HG02981 (cell line): Measurements from ENCODE around the gene RCAN2.

Experiments
- ATAC-seq: cut with Tn5 transposase; IDR thresholded peaks from one replicate; pipeline ENCODE4 v1.9.1; 2021; ENCODE audit warnings: mild to moderate bottlenecking, moderate library complexity; ENCODE audit not compliant: unreplicated experiment

Gene RCAN2

GRCh38 chr6:46491201-46491627 is at the start of gene RCAN2:
Gene RCAN2, minus strand, starts transcription at chr6:46491449.
- peak; percentile 79 for ATAC-seq

DNA sequence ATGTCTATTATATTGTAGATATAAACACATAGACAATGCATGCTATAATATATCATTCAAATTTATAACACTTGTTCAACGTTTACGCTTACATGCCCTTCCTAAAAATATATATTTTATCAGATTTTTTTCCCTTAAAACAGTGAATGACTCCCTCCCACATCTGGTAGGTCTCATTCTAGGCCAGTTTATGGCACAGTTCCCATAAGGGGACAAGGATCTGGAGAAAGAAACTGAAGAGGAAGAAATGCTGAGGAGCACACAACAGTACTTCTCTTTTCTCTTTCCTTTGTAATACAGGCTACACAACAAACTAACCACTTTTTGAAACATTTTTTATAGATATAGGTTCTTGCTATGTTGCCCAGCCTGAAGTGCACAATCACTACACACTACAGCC is 48.6 kb upstream of the RCAN2 start:
- no peak for ATAC-seq

DNA sequence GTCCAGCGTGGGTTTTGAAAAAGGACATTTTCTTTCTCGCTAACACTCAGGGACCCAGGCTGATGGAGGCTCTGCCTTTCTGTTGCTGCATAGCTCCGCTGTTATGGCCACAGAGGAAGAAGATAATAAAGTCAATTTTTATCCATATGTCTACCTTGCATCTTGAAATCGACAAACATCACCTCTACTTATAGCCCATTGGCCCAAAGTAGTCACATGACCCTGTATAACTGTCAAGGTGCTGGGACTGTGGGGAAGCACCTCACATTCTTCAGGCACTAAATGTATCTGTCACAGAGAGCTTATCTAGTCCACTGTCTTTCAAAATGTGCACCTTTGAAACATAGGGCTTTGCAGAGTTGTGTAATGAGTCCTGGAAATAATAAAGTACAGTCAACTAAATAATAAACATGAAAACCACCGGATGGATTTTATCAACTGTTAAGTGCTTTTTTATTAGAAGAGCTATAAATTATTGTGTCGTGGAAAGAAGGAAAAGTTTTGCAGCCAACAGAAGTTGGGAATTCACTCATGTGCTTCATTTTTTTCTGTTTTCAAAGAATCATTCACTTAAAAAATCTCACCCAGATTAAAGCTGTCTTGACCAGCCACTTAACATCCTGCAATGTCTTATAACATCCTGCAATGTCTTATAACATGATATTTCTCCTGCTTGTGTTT is 47.7 kb upstream of the RCAN2 start:
- ATAC-seq, result no peak

DNA sequence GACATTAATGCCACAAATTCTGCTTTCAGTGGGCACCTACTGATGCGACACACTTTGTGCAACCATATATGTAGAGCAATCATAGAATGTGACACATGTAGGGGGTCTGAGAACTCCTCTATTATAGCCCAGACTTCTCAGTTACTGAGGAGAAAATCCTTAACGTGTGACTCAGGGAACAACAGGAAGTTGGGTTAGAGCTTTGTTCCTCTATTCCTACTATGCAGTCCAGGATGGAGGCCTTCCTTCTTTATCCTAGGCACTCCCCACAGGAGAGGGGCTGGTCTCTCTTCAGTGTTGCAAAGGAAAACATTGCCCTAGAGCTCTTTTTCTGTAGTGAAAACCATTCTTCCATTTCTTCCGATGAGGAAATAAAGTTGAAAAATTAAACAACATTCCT is 39.6 kb upstream of the RCAN2 start:
- no peak for ATAC-seq

- no peak for ATAC-seq
Observed at GRCh38 chr6:46528961-46529750, 37.9 kb upstream of the RCAN2 start.

GRCh38 chr6:46526607-46527006 is 35.4 kb upstream of the RCAN2 start:
- no peak for ATAC-seq

- ATAC-seq, result no peak
Observed at GRCh38 chr6:46525583-46525982, 34.3 kb upstream of the RCAN2 start.

DNA sequence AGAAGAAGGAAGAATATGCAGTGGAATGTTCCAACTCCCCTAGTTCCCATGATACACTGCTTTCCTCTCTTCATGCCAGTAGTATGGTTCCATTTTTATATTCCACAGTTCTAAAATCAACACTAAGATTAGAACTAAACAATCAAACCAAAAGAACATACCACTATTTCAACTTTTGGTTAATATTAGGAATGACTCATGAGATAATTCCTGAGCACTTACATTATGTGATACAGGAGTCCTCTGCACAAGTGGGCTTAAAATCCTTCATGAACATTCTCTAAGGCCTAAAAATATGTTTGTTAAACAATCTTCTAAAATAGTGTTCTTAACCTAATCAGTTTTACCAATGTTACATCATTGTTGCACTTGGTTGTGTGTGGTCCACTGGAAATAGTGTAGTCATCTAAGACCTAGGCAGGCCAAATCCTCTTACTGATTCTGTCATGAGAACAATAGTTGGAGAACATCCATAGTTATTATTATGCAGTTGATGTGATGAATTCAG is 30.3 kb upstream of the RCAN2 start:
- no peak for ATAC-seq

DNA sequence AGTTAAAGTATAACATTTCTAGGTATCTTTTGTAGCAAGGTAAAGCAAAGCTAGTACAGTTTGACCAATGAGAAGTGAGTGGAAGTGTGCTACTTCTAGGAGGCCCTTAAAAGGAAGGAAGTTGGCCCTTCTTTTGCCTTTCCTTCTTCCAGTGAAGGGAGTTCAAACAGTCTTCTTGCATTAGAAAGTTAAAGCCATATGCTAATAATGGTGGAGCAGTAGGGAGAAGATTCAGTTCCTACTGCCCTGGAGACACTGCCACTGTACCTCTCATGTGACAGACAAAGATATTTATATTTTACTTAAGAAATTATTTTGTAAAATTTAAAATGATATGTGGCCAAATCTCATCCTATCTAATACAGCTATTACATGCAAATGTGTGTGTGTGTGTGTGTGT is 26.0 kb upstream of the RCAN2 start:
- no peak for ATAC-seq

GRCh38 chr6:46513533-46513932 is 22.3 kb upstream of the RCAN2 start:
- no peak for ATAC-seq

- no peak for ATAC-seq
Observed at GRCh38 chr6:46511320-46511719, 20.1 kb upstream of the RCAN2 start.

- no peak for ATAC-seq
Observed at GRCh38 chr6:46510651-46511050, 19.4 kb upstream of the RCAN2 start.

GRCh38 chr6:46509981-46510510 is 18.8 kb upstream of the RCAN2 start:
- ATAC-seq, result no peak

- ATAC-seq, result no peak
Observed at GRCh38 chr6:46509063-46509462, 17.8 kb upstream of the RCAN2 start.

DNA sequence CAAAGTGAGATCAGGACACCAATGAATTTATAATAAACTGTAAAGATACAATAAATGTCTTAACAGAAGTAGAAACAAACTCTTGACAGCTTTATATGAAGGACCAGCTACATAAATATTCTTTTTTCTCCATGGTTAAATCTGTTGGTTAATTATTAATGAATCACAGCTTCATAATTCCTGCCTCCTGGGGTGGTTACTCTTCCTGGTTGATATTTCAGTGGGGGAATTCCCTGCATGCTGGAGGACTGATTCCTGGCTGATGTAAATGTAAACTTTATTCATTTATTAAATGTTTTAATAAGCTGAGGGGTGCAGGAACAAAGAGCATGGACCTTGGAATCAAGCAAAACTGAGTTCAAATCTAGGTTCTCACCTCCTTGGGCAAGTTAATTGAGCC is 16.2 kb upstream of the RCAN2 start:
- no peak for ATAC-seq

- no peak for ATAC-seq
Observed at GRCh38 chr6:46505693-46506512, 14.7 kb upstream of the RCAN2 start.

DNA sequence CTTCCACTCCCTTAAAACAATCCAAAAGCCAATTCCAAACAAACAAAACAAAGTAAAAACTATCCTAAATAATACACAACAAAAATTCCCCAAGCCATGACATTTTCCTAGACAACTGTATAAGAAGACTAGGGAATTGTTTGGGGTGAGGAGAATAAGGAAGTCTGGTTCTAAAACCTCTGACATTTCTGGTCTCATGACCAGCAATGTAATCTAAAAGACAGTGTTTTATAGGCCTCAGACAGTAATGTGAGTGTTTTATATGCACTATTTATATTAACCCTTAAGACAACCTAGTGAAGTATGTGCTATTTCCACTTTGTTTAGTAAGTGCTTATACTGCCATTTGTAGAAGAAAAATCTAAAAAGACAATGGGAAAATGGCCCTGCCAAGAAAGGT is 13.0 kb upstream of the RCAN2 start:
- no peak for ATAC-seq

GRCh38 chr6:46502486-46503119 is 11.4 kb upstream of the RCAN2 start:
- ATAC-seq, result no peak

DNA sequence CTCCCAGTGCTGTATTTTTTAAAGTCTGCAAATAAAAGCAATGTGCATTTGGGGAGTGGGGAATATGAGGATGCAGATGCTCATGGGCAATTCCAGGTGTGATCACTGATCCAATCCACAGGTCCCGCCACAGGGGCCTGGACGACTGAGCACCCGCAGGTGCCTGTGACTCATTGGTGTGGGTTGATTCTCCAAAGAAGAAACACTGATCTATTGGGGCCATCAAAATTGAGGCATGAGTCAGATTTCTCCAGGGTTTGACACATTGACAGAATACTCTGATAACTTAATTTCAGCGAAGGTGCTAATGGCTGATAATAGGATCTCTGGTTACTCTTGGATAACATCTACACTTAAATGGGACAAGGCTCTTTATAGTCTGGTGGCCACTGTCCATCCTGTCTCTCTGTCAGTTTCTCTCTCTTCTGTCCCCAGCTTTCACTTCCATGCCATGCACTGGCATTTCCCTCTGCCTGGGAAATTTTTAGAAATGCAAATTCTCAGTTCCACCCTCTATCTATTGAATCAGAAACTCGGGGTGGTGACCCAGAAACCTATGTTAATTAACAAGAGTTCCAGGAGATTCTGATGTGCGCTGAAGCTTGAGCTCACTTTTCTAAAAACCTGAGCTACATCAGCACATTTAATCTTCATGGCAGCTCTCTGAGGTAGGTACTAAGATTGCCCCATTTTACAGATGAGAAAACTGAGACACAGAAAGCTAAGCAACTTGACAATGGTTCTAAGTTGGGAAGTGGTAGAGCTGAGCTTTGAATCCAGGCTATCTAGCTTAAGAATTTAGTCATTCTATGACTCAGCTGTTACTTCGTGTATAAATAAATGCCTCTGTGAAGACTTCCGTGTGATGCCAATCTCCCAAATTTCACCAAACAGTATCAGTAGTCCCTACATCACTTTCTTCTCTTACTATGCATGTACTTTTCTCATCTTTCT is 10.2 kb upstream of the RCAN2 start:
- no peak for ATAC-seq

DNA sequence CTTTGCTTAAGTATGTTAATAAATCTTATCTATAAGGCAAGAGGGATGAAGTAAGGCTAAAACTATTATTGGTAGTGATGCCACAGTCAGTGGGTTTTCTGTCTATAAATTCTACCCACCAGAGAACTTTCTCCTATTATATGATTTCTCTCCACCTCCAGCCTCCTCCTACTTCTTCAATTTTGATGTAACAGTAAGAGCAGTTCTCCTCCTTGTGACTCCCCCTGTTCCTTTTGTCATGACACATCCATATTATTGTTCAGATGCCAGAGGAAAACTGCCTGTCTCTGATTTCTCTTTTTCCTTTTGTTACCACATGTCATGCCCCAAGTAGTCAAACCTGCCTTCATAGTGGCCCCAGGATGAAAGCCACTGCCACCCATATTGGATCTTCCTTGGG is 9.1 kb upstream of the RCAN2 start:
- no peak for ATAC-seq
